DMS153 (cell line): Measurements from ENCODE around the gene MAN2A2.

Experiments used
- DNase-seq: peaks from one replicate; lab custom pipeline; 2025; lab: John Stamatoyannopoulos, UW

MAN2A2 gene

GRCh38 chr15:90967206-90967605 is 64.1 kb downstream of the MAN2A2 start:
- DNase-seq, result no peak

GRCh38 chr15:90968434-90968833 is 65.3 kb downstream of the MAN2A2 start:
- DNase-seq, result no peak

DNA sequence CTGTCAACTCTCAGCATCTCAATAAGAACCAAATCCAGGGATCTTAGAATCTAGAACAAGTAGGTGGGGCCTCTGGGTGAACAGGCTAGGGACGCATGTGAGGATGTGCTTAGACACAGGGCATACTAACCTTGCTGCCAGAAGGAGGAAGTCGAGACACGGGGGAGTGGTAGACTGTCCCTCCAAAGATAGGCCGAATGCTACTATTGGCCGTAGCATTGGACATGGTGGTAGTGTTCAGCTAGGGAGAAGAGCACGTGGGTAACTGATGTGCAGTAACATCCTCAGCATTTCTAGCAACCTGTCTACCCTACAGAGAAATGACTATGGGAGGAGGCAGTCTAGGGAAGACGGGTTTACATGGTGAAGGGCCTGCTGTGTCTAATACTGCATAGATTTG is 67.2 kb downstream of the MAN2A2 start:
- DNase-seq, result no peak

DNA sequence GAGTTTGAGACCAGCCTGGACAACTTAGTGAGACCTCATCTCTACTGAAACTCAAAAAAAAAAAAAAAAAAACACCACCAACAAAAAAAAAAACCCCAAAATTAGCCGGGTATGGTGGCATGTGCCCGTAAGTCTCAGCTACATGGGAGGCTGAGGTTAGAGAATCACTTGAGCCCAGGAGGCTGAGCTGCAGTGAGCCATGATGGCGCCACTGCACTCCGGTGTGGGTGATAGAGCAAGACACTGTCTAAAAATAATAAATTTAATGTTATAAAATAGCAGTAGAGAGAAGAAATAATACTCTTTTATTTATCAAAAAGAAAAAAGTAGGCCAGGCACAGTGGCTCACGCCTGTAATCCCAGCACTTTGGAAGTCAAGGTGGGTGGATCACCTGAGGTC is 69.0 kb downstream of the MAN2A2 start:
- no peak for DNase-seq
